Endothelial cell (in vitro differentiated cells): ENCODE data around the gene FBLN2. TPM values are rescaled to one million over a fixed set of nuclear protein-coding genes. Genes with fewer than 3 reads are reported as not detected.

Experiments
- DNase-seq: peaks from one replicate; pipeline ENCODE4 v3.0.0; 2021; ENCODE audit warnings: low spot score
- H3K27ac Mint-ChIP-seq: one replicate; pipeline ENCODE4 v1.8.0; 2021; ENCODE audit warnings: mixed read lengths, inconsistent platforms; ENCODE audit not compliant: unreplicated experiment
- H3K27me3 Mint-ChIP-seq: one replicate; pipeline ENCODE4 v1.8.0; 2021; ENCODE audit warnings: mild to moderate bottlenecking, moderate library complexity, mixed read lengths, inconsistent platforms; ENCODE audit not compliant: unreplicated experiment
- H3K36me3 Mint-ChIP-seq: one replicate; pipeline ENCODE4 v1.8.0; 2021; ENCODE audit warnings: mild to moderate bottlenecking, low read depth, mixed read lengths, inconsistent platforms; ENCODE audit not compliant: unreplicated experiment
- H3K4me1 Mint-ChIP-seq: one replicate; pipeline ENCODE4 v1.8.0; 2021; ENCODE audit warnings: mild to moderate bottlenecking, mixed read lengths, inconsistent platforms; ENCODE audit not compliant: unreplicated experiment
- H3K4me3 Mint-ChIP-seq: one replicate; pipeline ENCODE4 v1.8.0; 2021; ENCODE audit warnings: mild to moderate bottlenecking, mixed read lengths, inconsistent platforms; ENCODE audit not compliant: unreplicated experiment
- H3K9me3 Mint-ChIP-seq: one replicate; pipeline ENCODE4 v1.8.0; 2021; ENCODE audit warnings: mixed read lengths, inconsistent platforms; ENCODE audit not compliant: unreplicated experiment
- total RNA-seq: library from RNA; stranded (reverse); fragmentation: NEBNext Ultra II Directional; extraction: Animal tissue kit (Norgen Biotek cat#: 25700); gene quantifications from one replicate; pipeline ENCODE4 v1.2.1, GENCODE V29; 2021; ENCODE audit not compliant: unreplicated experiment
- TF ChIP-seq, protein P1 (sequence below): fragments of 200-600 bp; sonication (generic); IDR thresholded peaks from one replicate; pipeline ENCODE4 v1.5.0; 2021; ENCODE audit warnings: antibody characterized with exemption; ENCODE audit not compliant: unreplicated experiment

Gene FBLN2
- total RNA-seq, 1 donor from 2014 or later, result 10.5 TPM

DNA sequence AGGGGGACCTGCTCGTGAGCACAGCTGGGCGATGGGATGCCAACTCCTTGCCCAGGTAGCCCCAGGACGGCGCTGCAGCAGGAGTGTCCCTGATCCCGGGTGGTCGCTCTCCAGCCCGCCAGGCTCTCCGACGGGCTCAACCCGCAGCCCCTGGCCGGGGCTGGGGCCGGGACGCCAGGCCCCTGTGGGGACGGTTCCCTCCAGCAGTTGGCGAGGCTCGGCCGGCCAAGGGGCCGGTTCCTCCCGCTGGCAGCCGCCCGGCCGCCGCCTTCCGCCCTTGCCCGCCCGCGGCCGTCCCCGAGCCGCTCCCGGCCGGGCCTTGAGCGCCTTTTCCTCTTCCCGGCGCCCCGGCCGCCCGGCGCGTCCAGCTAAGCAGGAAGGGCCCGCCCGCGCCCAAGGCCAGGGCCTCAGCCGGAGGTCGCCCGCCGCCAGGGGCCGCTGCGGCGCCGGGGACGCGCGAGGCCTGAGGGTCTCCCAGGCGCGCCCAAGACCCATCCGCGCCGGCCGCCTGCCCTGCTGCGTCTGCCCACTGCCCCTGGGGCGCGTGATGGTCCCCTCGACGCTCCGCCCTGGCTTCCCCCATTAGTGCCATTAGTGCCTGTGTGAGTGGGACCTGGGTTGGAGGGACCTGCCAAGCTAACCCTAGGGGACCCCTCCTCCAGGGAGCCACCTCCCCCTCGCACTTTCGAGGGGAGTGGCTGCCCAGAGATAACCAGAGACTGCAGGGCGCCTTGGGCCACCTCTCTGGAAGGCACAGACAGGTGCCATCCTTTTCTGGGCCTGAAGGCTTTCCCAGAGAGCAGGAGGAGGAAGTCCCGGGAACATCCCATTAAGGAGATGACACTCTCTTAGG is 106.4 kb downstream of the FBLN2 start:
- TF ChIP-seq, protein P1, sequence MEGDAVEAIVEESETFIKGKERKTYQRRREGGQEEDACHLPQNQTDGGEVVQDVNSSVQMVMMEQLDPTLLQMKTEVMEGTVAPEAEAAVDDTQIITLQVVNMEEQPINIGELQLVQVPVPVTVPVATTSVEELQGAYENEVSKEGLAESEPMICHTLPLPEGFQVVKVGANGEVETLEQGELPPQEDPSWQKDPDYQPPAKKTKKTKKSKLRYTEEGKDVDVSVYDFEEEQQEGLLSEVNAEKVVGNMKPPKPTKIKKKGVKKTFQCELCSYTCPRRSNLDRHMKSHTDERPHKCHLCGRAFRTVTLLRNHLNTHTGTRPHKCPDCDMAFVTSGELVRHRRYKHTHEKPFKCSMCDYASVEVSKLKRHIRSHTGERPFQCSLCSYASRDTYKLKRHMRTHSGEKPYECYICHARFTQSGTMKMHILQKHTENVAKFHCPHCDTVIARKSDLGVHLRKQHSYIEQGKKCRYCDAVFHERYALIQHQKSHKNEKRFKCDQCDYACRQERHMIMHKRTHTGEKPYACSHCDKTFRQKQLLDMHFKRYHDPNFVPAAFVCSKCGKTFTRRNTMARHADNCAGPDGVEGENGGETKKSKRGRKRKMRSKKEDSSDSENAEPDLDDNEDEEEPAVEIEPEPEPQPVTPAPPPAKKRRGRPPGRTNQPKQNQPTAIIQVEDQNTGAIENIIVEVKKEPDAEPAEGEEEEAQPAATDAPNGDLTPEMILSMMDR, result peak; percentile 74
- H3K9me3 Mint-ChIP-seq, result no peaks in the 10 kb centered on the region
- no peak overlapping the region for H3K27ac Mint-ChIP-seq
- peaks cover 24% of the 10 kb centered on the region for H3K27me3 Mint-ChIP-seq
- peak; percentile 93 for DNase-seq
- no peak overlapping the region for H3K4me3 Mint-ChIP-seq
- no peaks in the 10 kb centered on the region for H3K4me1 Mint-ChIP-seq
- peaks cover 5% of the 10 kb centered on the region for H3K36me3 Mint-ChIP-seq

DNA sequence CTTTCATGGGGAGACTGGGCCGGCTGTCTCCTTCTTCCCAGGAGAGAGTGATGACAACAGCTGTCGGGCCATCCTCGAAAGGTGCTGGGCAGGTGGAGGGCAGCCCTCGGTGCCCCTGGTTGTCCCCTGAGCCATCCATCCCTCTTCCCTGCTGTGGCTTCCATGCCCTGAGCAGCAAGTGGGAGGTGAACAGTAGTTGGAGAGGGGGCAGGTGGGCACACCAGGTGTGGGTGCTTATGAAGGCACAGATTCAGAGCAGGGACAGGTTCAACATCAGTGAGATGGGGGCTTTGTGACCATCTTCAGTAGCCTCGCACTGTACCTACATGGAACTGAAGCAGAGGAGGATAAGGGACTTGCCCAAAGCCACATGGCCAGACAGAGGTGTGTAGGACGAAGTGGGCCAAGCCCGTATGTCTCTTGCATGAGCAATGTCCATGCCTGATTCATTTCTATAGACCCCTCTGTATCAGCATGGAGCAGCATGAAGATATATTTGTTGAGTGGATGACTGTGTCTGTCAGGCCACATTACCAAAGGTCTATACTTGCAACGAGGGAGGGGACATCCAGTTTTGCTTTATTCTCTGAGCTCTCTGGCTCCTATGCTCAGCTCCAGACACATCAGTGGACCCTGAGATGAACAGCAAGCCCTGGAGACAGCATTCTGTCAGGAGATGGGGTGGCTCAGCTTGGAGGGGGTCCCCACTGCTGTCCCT is 107.8 kb downstream of the FBLN2 start:
- Mint-ChIP-seq H3K27me3 (peaks cover 24% of the 10 kb centered on the region), H3K4me1 (no peaks in the 10 kb centered on the region), H3K27ac (no peak overlapping the region), H3K36me3 (peaks cover 5% of the 10 kb centered on the region), H3K4me3 (no peak overlapping the region), H3K9me3 (no peaks in the 10 kb centered on the region)
- TF ChIP-seq, protein P1, result no peak
- DNase-seq, result no peak

DNA sequence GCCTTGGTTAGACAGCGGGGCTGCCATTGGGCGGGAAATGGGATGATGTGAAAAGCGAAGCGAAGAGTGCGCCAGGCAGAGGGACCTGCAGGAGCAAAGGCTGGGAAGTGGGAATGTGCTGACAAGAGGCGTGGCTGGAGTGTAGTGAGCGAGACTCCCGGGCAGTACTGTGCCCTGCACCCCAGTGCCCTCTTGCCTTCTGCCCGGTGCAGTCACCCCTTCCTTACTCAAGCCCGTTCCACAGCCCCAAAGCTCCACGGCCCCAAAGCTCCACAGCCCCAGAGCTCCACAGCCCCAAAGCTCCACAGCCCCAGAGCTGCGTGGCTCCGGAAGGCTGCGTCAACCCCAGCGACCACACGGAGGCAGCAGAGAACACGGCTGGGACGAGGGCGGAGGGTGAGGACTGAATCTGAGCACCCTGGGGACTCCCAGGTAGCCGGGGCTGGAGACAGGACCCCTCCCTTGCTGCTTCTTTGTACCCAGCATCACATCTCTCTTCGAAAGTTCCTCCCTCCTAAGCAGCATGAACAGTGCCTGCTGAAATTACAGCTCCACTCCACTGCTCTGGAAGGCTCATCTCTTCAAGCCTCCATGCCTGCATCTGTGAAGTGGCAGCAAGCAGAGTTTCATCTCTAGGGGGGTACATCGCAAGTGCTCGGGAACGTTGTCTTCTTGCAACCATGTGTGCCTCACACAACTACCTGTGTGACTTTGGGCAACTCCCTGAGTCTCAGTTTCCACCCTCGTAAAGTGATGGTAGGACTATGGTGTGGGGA is 108.9 kb downstream of the FBLN2 start:
- Mint-ChIP-seq H3K4me3 (no peak overlapping the region), H3K9me3 (no peaks in the 10 kb centered on the region), H3K27me3 (peaks cover 20% of the 10 kb centered on the region), H3K36me3 (peaks cover 5% of the 10 kb centered on the region), H3K4me1 (no peaks in the 10 kb centered on the region), H3K27ac (no peak overlapping the region)
- peak; percentile 76 for DNase-seq
- TF ChIP-seq, protein P1, result peak; percentile 75

DNA sequence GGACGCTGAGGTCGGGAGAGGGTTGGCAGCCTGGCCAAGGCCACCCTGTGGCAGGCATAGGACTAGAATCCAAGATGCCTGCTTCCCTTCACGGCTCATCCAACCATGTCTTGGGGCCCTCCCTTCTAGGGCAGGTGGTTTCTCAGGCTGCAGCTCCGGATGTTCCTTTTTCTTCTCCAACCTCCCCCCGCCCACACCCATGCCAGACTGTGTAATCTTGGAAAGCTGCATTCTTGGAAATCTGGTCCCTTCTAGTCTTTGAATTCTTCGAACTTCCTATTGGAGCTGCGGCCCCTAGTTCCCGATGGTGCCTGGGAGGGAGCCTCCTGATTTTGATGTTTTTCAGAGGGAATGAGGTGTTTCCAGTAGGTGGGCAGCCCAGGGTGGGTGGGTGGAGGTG is 109.8 kb downstream of the FBLN2 start:
- H3K9me3 Mint-ChIP-seq, result no peaks in the 10 kb centered on the region
- no peaks in the 10 kb centered on the region for H3K4me1 Mint-ChIP-seq
- H3K4me3 Mint-ChIP-seq, result no peak overlapping the region
- H3K27me3 Mint-ChIP-seq, result peaks cover 15% of the 10 kb centered on the region
- TF ChIP-seq, protein P1, result no peak
- no peak overlapping the region for H3K27ac Mint-ChIP-seq
- DNase-seq, result no peak
- peaks cover 5% of the 10 kb centered on the region for H3K36me3 Mint-ChIP-seq
